Activated naive CD8-positive, alpha-beta T cell treated with anti-CD3 and anti-CD28 coated beads, Interleukin-2, amount 50 U/mL, for 24 hours (primary cell): ENCODE data around the gene MOV10L1.
"Not testable (repeated sequence)": the region's sequence is repeated elsewhere in the genome, so short reads cannot be mapped to it uniquely, and the experiment has no call there.

Source experiments
- ATAC-seq: fragments of 150-1000 bp; cut with Tn5 transposase; one replicate; pipeline ENCODE4 v1.10.0; 2021
- DNase-seq: peaks from one replicate; pipeline ENCODE4 v3.0.0; 2021
- H3K27ac Mint-ChIP-seq: one replicate; pipeline ENCODE4 v1.8.0; 2021; ENCODE audit warnings: mild to moderate bottlenecking, mixed read lengths
- H3K27me3 Mint-ChIP-seq: one replicate; pipeline ENCODE4 v1.8.0; 2021; ENCODE audit warnings: mixed read lengths
- H3K36me3 Mint-ChIP-seq: one replicate; pipeline ENCODE4 v1.8.0; 2021; ENCODE audit warnings: low read depth, mixed read lengths
- H3K4me1 Mint-ChIP-seq: one replicate; pipeline ENCODE4 v1.8.0; 2021; ENCODE audit warnings: mixed read lengths
- H3K4me3 Mint-ChIP-seq: one replicate; pipeline ENCODE4 v1.8.0; 2021; ENCODE audit warnings: mild to moderate bottlenecking, moderate library complexity, mixed read lengths
- H3K9me3 Mint-ChIP-seq: one replicate; pipeline ENCODE4 v1.8.0; 2021; ENCODE audit warnings: mixed read lengths

The MOV10L1 gene

GRCh38 chr22:50143096-50143495, 53.3 kb downstream of the MOV10L1 start:
- peaks cover 8% of the 10 kb centered on the region for H3K27me3 Mint-ChIP-seq
- H3K4me1 Mint-ChIP-seq = no peaks in the 10 kb centered on the region
- H3K4me3 Mint-ChIP-seq = no peak overlapping the region
- no peaks in the 10 kb centered on the region for H3K36me3 Mint-ChIP-seq
- no peaks in the 10 kb centered on the region for H3K9me3 Mint-ChIP-seq
- no peak overlapping the region for H3K27ac Mint-ChIP-seq
- DNase-seq (no peak), ATAC-seq (no peak)

GRCh38 chr22:50144005-50144614, 54.3 kb downstream of the MOV10L1 start:
- Mint-ChIP-seq H3K27me3 (peaks cover 6% of the 10 kb centered on the region), H3K27ac (no peak overlapping the region), H3K4me3 (no peak overlapping the region), H3K9me3 (no peaks in the 10 kb centered on the region), H3K36me3 (no peaks in the 10 kb centered on the region), H3K4me1 (no peaks in the 10 kb centered on the region)
- DNase-seq (no peak), ATAC-seq (no peak)

- Mint-ChIP-seq H3K4me3 (no peak overlapping the region), H3K27ac (no peak overlapping the region), H3K27me3 (peaks cover 4% of the 10 kb centered on the region), H3K36me3 (no peaks in the 10 kb centered on the region), H3K9me3 (no peaks in the 10 kb centered on the region), H3K4me1 (no peaks in the 10 kb centered on the region)
- ATAC-seq (no peak), DNase-seq (no peak)
These were observed 56.1 kb downstream of the MOV10L1 start for GRCh38 chr22:50145721-50146438.

- Mint-ChIP-seq H3K9me3 (no peaks in the 10 kb centered on the region), H3K27ac (no peak overlapping the region), H3K36me3 (no peaks in the 10 kb centered on the region), H3K4me3 (no peak overlapping the region), H3K27me3 (peaks cover 4% of the 10 kb centered on the region), H3K4me1 (no peaks in the 10 kb centered on the region)
- DNase-seq (no peak), ATAC-seq (no peak)
These were observed 56.8 kb downstream of the MOV10L1 start for GRCh38 chr22:50146439-50147238.

- H3K36me3 Mint-ChIP-seq, H3K27ac Mint-ChIP-seq, ATAC-seq, H3K4me3 Mint-ChIP-seq, DNase-seq, H3K9me3 Mint-ChIP-seq, H3K27me3 Mint-ChIP-seq, H3K4me1 Mint-ChIP-seq: not testable (repeated sequence)
These were observed 57.7 kb downstream of the MOV10L1 start for GRCh38 chr22:50147258-50148165.

- Mint-ChIP-seq H3K27ac (no peak overlapping the region), H3K27me3 (no peaks in the 10 kb centered on the region), H3K4me3 (no peak overlapping the region), H3K36me3 (no peaks in the 10 kb centered on the region), H3K4me1 (no peaks in the 10 kb centered on the region), H3K9me3 (no peaks in the 10 kb centered on the region)
- DNase-seq (no peak), ATAC-seq (no peak)
These were observed 58.3 kb downstream of the MOV10L1 start for GRCh38 chr22:50148166-50148500.

GRCh38 chr22:50148991-50149721, 59.4 kb downstream of the MOV10L1 start:
- H3K4me1 Mint-ChIP-seq = no peaks in the 10 kb centered on the region
- peak; percentile 78 for DNase-seq
- no peak overlapping the region for H3K4me3 Mint-ChIP-seq
- no peaks in the 10 kb centered on the region for H3K27me3 Mint-ChIP-seq
- peak; percentile 89 for ATAC-seq
- H3K36me3 Mint-ChIP-seq = no peaks in the 10 kb centered on the region
- no peak overlapping the region for H3K27ac Mint-ChIP-seq
- H3K9me3 Mint-ChIP-seq = no peaks in the 10 kb centered on the region

GRCh38 chr22:50150161-50151129, 60.6 kb downstream of the MOV10L1 start:
- H3K27me3 Mint-ChIP-seq = no peaks in the 10 kb centered on the region
- no peak overlapping the region for H3K4me3 Mint-ChIP-seq
- H3K4me1 Mint-ChIP-seq = no peaks in the 10 kb centered on the region
- DNase-seq (no peak), ATAC-seq (no peak)
- H3K27ac Mint-ChIP-seq = no peak overlapping the region
- H3K36me3 Mint-ChIP-seq = no peaks in the 10 kb centered on the region
- no peaks in the 10 kb centered on the region for H3K9me3 Mint-ChIP-seq

- H3K27me3 Mint-ChIP-seq = no peaks in the 10 kb centered on the region
- DNase-seq = no peak
- no peak overlapping the region for H3K27ac Mint-ChIP-seq
- ATAC-seq = no peak
- H3K36me3 Mint-ChIP-seq = no peaks in the 10 kb centered on the region
- H3K4me1 Mint-ChIP-seq = no peaks in the 10 kb centered on the region
- no peaks in the 10 kb centered on the region for H3K9me3 Mint-ChIP-seq
- no peak overlapping the region for H3K4me3 Mint-ChIP-seq
These were observed 62.0 kb downstream of the MOV10L1 start for GRCh38 chr22:50151571-50152537.

GRCh38 chr22:50153056-50153755, 63.4 kb downstream of the MOV10L1 start:
- H3K27ac Mint-ChIP-seq = no peak overlapping the region
- no peaks in the 10 kb centered on the region for H3K36me3 Mint-ChIP-seq
- H3K27me3 Mint-ChIP-seq = no peaks in the 10 kb centered on the region
- ATAC-seq (no peak), DNase-seq (no peak)
- no peaks in the 10 kb centered on the region for H3K9me3 Mint-ChIP-seq
- no peaks in the 10 kb centered on the region for H3K4me1 Mint-ChIP-seq
- no peak overlapping the region for H3K4me3 Mint-ChIP-seq

- Mint-ChIP-seq H3K4me3 (no peak overlapping the region), H3K4me1 (no peaks in the 10 kb centered on the region), H3K27ac (no peak overlapping the region), H3K27me3 (no peaks in the 10 kb centered on the region), H3K9me3 (no peaks in the 10 kb centered on the region), H3K36me3 (no peaks in the 10 kb centered on the region)
- no peak for ATAC-seq
- no peak for DNase-seq
These were observed 63.9 kb downstream of the MOV10L1 start for GRCh38 chr22:50153756-50154140.
